HG02970 (cell line): Measurements from ENCODE around the gene RSRC2.
"Not testable (repeated sequence)": the region's sequence is repeated elsewhere in the genome, so short reads cannot be mapped to it uniquely, and the experiment has no call there.

ENCODE experiments used
- ATAC-seq: cut with Tn5 transposase; IDR thresholded peaks from one replicate; pipeline ENCODE4 v1.9.1; 2021; ENCODE audit warnings: mild to moderate bottlenecking, moderate library complexity, moderate number of reproducible peaks; ENCODE audit not compliant: unreplicated experiment, low FRiP score

The RSRC2 gene, protein sequence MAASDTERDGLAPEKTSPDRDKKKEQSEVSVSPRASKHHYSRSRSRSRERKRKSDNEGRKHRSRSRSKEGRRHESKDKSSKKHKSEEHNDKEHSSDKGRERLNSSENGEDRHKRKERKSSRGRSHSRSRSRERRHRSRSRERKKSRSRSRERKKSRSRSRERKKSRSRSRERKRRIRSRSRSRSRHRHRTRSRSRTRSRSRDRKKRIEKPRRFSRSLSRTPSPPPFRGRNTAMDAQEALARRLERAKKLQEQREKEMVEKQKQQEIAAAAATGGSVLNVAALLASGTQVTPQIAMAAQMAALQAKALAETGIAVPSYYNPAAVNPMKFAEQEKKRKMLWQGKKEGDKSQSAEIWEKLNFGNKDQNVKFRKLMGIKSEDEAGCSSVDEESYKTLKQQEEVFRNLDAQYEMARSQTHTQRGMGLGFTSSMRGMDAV

DNA sequence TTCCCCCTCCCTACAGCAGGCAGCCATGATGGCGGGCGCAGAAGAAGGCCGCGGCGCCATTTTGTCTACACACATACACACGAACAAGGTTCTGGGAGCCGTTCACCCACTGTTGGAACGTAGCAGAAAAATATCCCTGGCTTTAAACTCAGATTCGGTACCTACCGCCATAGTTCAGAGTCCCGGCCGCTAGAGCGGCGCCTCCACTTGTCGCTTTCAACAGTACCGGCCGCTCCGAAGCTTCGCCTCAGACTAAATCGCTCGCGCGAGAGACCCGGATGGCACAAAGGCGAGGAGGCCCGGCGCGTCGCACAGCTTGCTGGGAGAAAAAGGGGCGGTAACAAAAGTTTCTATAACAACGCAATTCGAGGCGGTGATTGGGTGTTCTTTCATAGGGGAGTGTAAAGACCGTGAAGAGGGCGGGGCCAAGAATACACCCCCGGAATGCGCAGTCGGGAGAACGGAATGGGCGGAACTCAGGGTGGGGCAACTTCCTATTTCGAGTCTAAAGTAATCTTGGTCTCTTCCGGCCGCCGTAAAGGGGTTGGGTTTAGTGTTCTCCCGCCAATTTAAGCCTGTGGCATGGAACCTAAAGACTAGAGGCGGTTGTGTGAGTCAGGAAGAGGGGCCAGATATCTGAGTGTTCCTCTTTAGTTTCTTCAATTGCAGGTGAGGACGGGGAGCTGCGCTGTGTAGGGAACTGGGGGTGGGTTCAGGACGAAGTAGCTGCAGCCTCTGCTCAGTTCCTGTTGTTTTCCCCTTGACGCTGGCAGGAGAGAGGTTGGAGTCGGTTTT is at the start of gene RSRC2, which contains the start of gene KNTC1:
RSRC2 (minus strand) TSS at position 254 of the 795 bp plus-strand sequence; CDS start at position 171, 83 bp downstream.
KNTC1 (plus strand) TSS at position 567 of the 795 bp plus-strand sequence. CDS start 2,815 bp downstream, outside the sequence.
- ATAC-seq, result peak; percentile 91

DNA sequence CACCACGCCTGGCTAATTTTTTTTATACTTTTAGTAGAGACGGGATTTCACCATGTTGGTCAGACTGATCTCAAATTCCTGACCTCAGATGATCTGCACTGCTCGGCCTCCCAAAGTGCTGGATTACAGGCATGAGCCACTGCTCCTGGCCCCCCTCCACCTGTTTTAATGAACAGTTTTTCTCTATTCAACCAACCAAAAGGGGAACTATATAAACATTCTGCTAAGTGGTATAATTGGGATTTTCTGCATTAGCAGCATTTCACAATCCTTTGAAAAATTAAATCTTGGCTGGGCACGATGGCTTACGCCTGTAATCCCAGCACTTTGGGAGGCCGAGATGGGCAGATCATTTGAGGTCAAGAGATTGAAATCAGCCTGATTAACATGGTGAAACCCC is 45.1 kb upstream of the RSRC2 start:
- no peak for ATAC-seq

DNA sequence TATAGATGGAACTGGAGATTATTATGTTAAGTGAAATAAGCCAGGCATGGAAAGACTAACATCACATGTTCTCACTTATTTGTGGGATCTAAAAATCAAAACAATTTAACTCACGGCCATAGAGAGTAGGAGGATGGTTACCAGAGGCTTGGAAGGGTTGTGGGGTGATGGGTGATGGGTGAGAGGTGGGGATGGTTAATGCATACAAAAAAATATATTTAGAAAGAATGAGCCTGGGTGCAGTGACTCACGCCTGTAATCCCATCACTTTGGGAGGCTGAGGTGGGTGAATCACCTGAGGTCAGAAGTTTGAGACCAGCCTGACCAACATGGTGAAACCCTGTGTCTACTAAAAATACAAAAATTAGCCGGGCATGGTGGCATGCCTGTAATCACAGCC is 43.3 kb upstream of the RSRC2 start:
- not testable (repeated sequence) for ATAC-seq

DNA sequence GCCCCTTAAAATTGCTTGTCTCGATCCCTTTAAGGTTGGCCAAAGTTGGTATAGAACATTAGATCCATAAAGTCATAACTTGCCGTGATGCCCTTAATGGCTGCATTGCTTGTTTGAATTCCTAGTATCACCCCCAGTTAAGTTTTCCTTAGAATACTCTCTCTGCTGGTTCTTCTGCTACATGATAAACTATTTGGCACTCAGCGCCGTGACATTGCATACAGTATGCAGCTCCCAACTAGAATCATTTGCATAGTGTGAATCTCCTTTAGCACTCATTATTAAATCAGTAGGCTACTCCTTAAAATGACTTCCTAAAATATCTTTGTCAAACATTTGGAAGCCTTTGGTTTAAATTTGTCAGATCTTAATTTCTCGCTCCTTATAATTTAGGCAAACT is 42.6 kb upstream of the RSRC2 start:
- no peak for ATAC-seq

DNA sequence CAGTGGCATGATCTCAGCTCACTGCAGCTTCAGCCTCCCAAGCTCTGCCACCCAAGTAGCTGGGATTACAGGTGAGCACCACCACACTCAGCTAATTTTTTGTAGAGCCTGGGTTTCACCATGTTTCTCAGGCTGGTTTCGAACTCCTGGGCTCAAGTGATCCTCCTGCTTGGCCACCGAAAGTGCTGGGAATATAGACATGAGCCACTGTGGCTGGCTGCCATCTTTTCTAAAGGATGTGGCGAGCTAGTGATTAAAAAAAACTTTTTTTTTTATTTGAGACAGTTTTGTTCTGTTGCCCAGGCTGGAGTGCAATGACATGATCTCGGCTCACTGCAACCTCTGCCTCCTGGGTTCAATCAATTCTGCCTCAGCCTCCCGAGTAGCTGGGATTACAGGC is 40.1 kb upstream of the RSRC2 start:
- ATAC-seq, result not testable (repeated sequence)

DNA sequence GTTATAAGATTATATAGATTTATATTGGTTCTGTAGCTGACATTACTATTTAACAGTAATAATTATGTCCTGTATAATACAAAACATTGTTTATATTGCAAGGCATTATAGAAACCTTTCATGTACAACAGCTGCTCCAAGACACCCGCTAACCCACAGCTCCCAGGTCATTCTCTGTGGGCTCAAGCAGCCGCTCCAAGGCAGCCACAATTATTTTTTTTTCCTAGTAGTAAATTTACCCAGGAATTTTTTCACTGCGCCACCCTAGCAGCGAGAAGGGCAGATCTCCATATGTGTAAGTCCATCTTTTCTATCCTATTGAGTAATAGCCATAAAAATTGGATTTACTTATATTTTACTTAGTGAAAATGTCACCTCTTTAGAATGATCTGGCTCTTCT is 36.6 kb upstream of the RSRC2 start:
- no peak for ATAC-seq

DNA sequence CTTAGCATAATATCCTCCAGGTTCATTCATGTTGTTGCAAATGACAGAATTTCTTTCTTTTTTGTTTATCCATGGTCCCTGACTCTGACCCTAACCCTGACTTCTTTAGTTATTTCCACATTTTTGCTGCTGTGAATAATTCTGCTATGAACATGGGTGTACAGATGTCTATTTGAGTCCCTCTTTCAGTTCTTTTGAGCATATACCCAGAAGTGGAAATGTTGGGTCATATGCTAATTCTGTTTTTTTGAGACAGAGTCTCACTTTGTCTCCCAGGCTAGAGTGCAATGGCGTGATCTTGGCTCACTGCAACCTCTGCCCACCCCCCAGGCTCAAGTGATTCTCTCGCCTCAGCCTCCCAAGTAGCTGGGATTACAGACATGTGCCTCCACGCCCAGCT is 33.4 kb upstream of the RSRC2 start:
- ATAC-seq, result no peak

DNA sequence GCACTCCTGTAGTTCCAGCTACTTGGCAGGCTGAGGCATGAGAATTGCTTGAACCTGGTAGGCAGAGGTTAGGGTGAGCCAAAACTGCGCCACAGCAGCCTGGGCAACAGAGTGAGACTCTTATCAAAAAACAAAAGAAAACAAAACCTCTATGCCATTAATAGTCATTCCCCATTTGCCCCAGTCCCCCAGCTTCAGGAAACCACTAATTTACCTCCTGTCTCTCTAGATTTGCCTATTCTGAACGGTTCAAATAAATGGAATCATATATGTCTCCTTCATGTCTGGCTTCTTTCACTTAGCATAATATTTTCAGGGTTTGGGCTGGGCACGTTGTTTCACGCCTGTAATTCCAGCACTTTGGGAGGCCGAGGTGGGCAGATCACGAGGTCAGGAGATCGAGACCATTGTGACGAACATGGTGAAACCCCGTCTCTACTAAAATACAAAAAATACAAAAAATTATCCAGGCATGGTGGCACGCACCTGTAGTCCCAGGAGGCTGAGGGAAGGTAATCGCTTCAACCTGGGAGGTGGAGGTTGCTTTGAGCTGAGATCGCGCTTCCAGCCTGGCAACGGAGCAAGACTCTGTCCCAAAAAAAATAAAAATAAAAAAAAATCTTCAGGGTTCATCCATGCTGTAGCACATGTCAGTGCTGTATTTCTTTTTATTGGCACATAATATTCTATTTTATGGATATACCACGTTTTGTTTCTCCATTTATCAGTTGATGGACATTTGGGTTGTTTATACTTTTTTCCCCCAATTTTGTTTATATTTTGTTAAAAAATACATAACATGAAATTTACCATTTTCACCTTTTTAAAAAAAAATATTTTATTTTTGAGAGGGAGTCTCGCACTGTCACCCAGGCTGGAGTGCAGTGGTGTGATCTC is 32.3 kb upstream of the RSRC2 start:
- ATAC-seq, result no peak

DNA sequence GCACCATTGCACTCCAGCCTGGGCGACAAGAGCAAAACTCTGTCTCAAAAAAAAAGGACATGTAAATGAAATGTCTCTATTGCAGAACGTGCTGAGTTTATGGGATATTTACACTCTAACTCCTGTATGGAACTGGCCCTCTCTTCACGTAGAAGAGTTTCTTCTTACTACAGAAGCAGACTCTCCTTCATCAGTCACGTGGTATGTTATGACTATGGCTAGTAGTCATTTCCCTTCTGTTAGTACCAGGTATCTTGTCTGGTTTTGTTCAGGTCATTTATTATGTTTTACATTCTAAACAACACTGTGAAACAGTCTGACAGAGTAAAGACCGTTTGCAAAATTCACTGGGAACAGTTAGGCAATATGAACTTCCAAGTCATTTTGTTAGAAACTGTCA is 20.6 kb upstream of the RSRC2 start:
- no peak for ATAC-seq

DNA sequence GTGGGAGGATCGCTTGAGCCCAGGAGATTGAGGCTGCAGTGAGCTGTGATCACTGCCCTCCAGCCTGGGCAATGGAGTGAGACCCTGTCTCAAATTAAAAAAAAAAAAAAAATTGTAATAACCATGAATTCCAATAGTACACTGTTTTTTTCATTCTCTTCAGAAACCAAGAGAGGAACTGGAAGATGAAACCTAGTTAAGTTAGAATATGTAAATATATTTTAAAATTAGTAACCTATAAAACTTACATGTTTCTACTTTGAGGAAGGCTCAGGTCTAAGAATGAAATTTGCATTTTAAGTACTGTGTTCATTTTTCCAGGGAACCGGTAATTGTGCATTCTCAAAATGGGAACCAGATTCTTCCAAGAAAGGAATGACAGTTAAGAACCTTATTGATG is 19.1 kb upstream of the RSRC2 start:
- peak; percentile 63 for ATAC-seq

DNA sequence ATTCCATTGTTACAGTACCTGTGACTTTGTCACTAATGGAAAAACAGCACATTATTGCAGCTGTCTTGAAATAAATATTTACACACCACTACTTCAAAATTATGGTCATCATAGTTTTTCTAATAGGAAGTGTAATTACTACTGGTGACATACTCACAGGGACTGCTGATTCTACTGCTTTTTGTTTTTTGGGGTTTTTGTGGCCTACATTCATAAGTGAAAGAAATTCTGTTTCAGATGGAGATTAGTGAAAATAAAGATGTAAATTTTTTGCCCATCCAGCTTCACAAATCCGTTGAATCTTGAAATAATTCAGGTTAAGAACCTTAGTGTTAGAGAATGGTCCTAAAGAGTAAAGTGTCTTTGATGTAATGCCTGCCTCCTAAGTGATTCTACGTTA is 17.8 kb upstream of the RSRC2 start:
- no peak for ATAC-seq

DNA sequence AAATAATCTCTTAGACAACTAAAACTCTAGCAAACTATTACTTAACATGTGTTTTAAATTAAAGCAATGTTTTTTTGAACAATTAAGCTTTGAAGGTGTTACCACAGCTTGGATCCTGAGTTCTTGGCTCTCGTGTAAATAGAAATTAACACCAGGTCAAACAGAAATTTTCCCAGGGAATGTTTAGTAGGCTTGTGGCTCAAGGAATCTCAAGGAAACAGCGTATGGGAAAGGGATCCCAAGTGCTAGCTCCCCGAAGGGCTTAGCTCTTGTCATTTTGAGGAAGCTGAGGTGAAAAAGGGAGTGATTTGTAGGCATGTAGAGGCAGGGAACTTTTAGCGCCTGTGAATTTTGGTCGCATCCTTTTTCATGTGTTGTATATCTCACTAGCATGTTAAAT is 11.8 kb upstream of the RSRC2 start:
- ATAC-seq, result no peak

DNA sequence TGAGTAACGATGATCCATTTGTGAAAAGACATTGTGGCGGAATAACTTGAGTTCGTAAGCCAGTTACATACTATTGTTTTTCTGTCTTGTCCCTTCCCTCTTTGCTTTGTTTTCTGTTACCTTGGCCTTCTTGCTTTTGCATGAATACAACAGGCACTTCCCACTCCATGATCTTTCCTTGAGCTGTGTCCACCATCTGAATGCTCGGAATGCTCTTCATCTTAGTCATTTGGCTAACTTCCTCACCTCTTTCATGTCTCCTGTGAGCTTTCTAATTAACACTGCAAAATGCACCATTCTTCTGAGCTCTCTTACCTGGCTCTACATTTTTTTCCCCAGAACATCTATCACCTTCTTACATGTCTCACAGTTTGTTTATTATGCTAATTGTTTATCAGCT is 10.3 kb upstream of the RSRC2 start:
- ATAC-seq, result no peak

DNA sequence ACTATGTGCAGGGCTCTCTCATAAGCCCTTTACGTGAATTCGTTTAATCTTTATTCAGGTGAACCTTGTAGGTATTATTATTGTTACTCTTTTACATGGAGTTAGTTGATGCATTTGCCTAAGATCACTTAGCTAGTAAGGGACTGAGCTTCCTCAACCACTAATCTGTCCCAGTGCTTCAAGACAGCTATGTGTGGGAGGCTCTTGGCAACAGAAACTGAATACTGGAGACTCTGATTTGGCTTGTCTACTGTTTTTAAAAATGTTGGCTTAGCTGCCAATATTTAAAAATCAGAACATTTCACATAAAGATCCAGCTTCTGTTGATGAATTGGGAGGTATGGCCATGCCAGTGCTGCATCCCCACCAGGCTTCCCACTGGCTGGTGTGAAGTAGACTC is 7.1 kb upstream of the RSRC2 start:
- no peak for ATAC-seq

DNA sequence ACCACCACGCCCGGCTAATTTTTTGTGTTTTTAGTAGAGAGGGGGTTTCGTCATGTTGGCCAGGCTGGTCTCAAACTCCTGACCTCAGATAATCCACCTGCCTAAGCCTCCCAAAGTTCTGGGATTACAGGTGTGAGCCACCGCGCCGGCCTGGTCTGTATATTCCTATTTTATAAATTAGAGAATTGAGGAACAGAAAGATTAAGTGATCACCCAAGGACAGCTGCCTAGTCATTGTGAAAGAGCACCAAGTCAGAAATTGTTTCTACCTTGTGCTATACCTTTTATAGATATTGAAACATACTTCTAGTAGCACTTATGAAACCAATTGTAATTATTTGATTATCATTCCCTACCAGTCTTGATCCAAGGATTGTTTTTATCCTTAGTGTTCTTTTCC is 2.3 kb upstream of the RSRC2 start:
- no peak for ATAC-seq

DNA sequence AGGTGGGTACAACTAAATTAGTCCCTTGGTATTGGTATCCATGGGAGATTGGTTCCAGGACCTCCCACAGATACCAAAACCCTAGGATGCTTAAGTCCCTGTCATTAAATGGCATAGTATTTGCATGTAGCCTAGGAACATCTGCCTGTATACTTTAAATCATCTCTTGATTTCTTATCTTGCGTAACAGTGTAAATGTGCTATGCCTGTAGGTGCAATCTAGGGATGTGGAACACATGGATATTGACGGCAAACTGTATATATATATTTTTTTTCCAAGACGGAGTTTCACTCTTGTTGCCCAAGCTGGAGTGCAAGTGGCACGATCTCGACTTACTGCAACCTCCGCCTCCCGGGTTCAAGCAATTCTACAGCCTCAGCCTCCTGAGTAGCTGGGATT is 1.8 kb upstream of the RSRC2 start:
- no peak for ATAC-seq

DNA sequence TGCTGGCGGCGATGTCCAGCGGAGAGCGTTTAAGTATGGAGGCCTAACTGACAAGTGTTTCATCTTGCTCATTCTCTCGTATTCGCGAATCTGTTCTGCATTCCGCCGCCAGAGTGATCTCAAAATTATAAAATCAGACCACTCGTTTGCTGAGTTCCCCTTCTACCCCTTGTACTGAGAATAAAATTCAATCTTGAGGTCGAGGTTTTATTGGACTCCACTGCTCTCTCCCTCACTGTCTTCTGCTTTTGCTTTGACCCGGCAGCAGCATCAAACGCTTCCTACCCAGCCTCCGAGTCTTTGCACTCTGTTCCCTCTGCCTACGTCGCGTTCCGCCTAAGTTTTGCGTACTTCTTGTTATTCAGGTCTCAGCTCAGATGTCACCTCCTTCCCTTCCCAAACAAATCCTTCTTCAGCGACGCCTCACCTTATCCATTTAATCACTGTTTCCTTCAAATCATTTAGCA is 775 bp upstream of the RSRC2 start:
- ATAC-seq, result no peak

DNA sequence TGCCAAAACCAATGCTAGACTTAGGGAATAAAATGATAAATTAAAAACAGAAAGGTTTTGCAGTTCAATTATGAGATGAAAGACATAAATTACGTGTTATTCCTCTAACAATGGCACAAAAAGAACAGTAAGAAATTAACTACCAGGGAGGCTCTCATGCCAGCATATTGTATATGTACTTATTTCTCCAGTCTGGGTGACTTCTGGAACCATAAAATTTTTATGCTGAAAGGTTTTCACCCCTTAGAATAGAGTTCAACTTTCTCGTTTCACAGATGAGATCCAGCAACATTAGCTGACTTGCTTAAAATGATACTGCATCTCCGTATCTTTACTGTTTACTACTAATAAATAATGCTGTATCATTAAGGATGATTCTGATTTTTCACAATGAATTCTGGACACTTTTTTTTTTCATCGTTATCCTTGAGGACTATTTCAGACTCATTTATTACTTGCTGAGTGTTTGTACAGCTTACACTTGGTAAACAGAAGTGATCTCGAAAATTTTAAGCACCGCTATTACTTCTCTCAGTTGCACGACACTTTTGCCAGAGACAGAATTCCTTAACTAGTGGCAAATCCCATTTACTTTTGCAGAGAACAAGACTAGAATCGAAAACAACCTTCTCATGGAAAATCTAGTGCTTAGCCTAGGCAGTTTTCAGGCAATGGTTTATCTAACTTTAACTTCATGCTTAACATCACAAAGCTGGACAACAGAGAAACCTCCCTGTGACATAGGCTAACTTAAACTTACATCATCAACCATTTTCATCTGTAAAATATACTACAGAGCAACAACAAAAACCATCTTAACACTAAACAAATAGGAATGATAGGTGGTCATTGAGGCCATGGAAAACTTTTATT is 2.7 kb downstream of the RSRC2 start:
- no peak for ATAC-seq

DNA sequence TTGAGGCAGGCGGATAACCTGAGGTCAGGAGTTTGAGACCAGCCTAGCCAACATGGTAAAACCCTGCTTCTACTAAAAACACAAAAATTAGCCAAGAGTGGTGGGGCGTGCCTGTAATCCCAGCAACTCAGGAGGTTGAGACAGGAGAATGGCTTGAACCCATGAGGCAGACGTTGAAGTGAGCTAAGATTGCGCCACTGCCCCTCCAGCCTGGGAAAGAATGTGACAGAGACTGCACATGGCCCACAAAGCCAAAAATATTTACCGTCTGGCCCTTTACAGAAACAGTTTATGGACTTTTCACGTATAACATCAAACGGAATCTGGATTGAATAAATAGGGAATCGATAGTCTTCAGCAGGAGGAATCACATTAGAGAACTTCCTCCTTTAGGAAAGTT is 3.5 kb downstream of the RSRC2 start:
- ATAC-seq, result no peak

DNA sequence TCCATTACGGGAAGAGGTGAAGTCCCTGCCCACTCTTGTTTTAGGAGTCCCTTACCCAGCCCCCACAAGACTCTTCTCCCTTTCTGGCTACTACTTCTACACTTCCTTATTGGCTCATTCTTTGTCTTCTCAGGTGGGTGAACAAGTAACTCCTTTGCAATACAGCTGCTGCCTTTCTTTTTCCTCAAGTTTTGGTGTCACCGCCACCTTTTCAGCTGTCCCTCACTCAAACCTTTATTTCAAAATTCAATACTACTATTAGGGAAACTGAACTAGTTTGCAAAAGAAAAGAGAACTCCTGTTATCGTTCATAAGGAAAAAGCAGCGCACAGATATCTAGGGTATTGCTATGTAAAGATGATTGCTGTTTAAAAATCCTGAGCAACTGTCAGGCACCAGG is 6.1 kb downstream of the RSRC2 start:
- no peak for ATAC-seq
